ENCODE measurements around the gene CIAO2B.

- no peak for TF ChIP-seq POLR2AphosphoS5 (IDR thresholded peaks at IDR 0.05; ENCODE audit: low read depth)
- TF ChIP-seq, protein P1, sequence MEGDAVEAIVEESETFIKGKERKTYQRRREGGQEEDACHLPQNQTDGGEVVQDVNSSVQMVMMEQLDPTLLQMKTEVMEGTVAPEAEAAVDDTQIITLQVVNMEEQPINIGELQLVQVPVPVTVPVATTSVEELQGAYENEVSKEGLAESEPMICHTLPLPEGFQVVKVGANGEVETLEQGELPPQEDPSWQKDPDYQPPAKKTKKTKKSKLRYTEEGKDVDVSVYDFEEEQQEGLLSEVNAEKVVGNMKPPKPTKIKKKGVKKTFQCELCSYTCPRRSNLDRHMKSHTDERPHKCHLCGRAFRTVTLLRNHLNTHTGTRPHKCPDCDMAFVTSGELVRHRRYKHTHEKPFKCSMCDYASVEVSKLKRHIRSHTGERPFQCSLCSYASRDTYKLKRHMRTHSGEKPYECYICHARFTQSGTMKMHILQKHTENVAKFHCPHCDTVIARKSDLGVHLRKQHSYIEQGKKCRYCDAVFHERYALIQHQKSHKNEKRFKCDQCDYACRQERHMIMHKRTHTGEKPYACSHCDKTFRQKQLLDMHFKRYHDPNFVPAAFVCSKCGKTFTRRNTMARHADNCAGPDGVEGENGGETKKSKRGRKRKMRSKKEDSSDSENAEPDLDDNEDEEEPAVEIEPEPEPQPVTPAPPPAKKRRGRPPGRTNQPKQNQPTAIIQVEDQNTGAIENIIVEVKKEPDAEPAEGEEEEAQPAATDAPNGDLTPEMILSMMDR (conservative IDR thresholded peaks at IDR 0.05; ENCODE audit: low read depth in 2 of 2): no peak
- TF ChIP-seq EZH2 (IDR thresholded peaks at IDR 0.05; ENCODE audit: low read depth, unreplicated experiment): no peak
- no peak for TF ChIP-seq REST (IDR thresholded peaks at IDR 0.05; ENCODE audit: unreplicated experiment)
Observed at GRCh38 chr16:66964049-66964448, 29.8 kb upstream of the CIAO2B start.

Measured in GM23338 (cell line).